ENCODE data around the gene IGSF22.

The IGSF22 gene

DNA sequence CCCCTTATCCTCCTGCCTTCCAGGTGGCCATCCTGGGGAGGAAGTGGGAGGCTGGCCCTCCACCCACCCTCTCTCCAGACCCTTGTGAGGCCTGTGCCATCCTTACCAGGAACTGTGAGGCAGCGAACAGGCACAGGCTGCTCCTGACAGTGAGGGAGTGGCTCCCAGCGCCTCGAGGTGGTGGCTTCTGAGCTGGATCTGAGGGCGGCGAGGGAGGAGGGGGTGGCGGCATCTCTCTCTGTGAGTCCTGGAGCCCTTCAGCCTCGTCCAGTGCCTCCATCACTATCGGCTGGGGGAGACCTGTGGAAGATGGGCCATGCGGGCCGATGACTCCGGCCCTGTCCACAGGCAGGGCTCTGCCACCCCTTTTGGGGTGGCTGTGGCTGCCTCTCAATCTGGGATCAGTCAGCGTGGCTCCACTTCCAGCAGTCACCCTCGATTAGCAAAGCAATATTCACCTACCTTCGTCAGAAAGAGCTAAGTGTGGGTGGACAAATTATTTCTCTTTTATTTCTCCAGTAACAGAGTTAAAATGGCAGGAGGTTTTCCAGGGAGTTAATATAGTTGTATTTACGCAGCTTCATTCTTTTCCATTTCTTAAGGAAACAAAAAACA is 18.0 kb upstream of the IGSF22 start:
- Histone ChIP-seq H3K36me3 (no peaks in the 10 kb centered on the region), H3K27me3 (ENCODE audit: insufficient read depth, low read depth, severe bottlenecking) (no peaks in the 10 kb centered on the region), H3K4me3 (ENCODE audit: low read depth, low read length) (no peak overlapping the region), H3K27ac (no peak overlapping the region), H3K9me3 (ENCODE audit: severe bottlenecking) (no peaks in the 10 kb centered on the region)
- DNase-seq, result no peak
- no peak for TF ChIP-seq CTCF (IDR thresholded peaks at IDR 0.05; ENCODE audit: low read depth, low read length)

DNA sequence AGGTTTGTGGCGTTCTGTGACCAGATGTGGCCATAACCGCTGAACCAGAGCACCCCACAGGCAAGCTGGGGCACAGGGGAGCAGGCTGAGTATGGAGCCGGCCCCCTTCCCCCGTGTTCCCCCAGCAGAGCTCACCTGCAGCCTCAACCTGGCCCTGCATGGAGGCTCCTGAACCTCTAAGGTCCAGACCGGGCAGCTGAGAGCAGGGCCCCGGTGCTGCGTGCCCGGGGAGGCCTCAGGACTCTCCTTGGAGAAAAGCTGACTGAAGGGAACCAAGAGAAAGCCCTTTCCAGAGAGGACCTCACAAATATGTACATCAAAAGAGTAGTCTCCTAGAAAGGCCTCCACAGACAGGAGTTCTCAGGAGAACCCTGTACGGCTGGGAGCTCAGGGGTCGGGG is 17.4 kb upstream of the IGSF22 start:
- Histone ChIP-seq H3K9me3 (ENCODE audit: severe bottlenecking) (no peaks in the 10 kb centered on the region), H3K27me3 (ENCODE audit: insufficient read depth, low read depth, severe bottlenecking) (no peaks in the 10 kb centered on the region), H3K27ac (no peak overlapping the region), H3K4me3 (ENCODE audit: low read depth, low read length) (no peak overlapping the region), H3K36me3 (no peaks in the 10 kb centered on the region)
- DNase-seq, result no peak
- no peak for TF ChIP-seq CTCF (IDR thresholded peaks at IDR 0.05; ENCODE audit: low read depth, low read length)

DNA sequence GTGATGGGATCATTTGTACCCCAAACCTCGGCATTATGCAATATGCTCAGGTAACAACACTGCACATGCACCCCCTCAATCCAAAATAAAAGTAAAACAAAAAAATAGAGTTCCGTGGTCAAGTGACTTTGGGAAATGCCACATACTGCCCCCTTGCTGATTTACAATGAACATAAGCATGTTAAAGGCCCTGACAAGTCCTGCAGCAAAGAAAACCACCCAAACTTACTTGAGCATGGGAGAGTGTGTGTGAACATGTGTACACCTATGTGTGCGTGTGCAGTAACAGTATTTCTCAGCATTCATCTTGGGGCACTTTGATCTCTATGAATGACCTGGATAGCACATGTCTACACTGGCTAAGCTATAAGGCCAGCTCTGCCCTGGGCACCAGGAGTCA is 15.8 kb upstream of the IGSF22 start:
- no peak for DNase-seq
- no peak overlapping the region for H3K4me3 ChIP-seq (ENCODE audit: low read depth, low read length)
- H3K36me3 ChIP-seq, result no peaks in the 10 kb centered on the region
- TF ChIP-seq CTCF (IDR thresholded peaks at IDR 0.05; ENCODE audit: low read depth, low read length), result no peak
- no peaks in the 10 kb centered on the region for H3K9me3 ChIP-seq (ENCODE audit: severe bottlenecking)
- no peak overlapping the region for H3K27ac ChIP-seq
- H3K27me3 ChIP-seq (ENCODE audit: insufficient read depth, low read depth, severe bottlenecking), result no peaks in the 10 kb centered on the region

- Histone ChIP-seq H3K27ac (no peak overlapping the region), H3K4me3 (ENCODE audit: low read depth, low read length) (no peak overlapping the region), H3K27me3 (ENCODE audit: insufficient read depth, low read depth, severe bottlenecking) (no peaks in the 10 kb centered on the region), H3K36me3 (no peaks in the 10 kb centered on the region), H3K9me3 (ENCODE audit: severe bottlenecking) (no peaks in the 10 kb centered on the region)
- TF ChIP-seq CTCF (IDR thresholded peaks at IDR 0.05; ENCODE audit: low read depth, low read length), result no peak
- DNase-seq, result no peak
These were observed 13.7 kb upstream of the IGSF22 start for GRCh38 chr11:18739685-18740084.

- Histone ChIP-seq H3K9me3 (ENCODE audit: severe bottlenecking) (no peaks in the 10 kb centered on the region), H3K27me3 (ENCODE audit: insufficient read depth, low read depth, severe bottlenecking) (no peaks in the 10 kb centered on the region), H3K27ac (no peak overlapping the region), H3K4me3 (ENCODE audit: low read depth, low read length) (no peak overlapping the region), H3K36me3 (no peaks in the 10 kb centered on the region)
- no peak for DNase-seq
- TF ChIP-seq CTCF (IDR thresholded peaks at IDR 0.05; ENCODE audit: low read depth, low read length), result no peak
These were observed 11.7 kb upstream of the IGSF22 start for GRCh38 chr11:18737642-18738041.

GRCh38 chr11:18736590-18737148 is 10.7 kb upstream of the IGSF22 start:
- DNase-seq, result no peak

More at GRCh38 chr11:18736590-18737148, 10.7 kb upstream of the IGSF22 start:
- H3K27me3 ChIP-seq (ENCODE audit: insufficient read depth, low read depth, severe bottlenecking), result no peaks in the 10 kb centered on the region
- H3K9me3 ChIP-seq (ENCODE audit: severe bottlenecking), result no peaks in the 10 kb centered on the region
- H3K36me3 ChIP-seq, result no peaks in the 10 kb centered on the region
- TF ChIP-seq CTCF (IDR thresholded peaks at IDR 0.05; ENCODE audit: low read depth, low read length), result no peak
- H3K27ac ChIP-seq, result no peak overlapping the region
- no peak overlapping the region for H3K4me3 ChIP-seq (ENCODE audit: low read depth, low read length)

All from WERI-Rb-1 (cell line).